Stomach (tissue), 9 donors: ENCODE measurements around the gene PCDH18. TPM values are rescaled to one million over a fixed set of nuclear protein-coding genes. Genes with fewer than 3 reads are reported as not detected.
"Not testable (repeated sequence)": the region's sequence is repeated elsewhere in the genome, so short reads cannot be mapped to it uniquely, and the experiment has no call there.

Source experiments
- DNase-seq, 2 donors: peaks; one replicate each; pipeline versions ENCODE4 v3.0.0 to v3.0.0-alpha.2; 2013 to 2019
- H3K27ac ChIP-seq, 5 donors: fragments of 200-600 bp in 4 of 5; sonication (generic) in 4 of 5; one replicate each; pipeline ENCODE4 v1.5.1; 2013 to 2019; ENCODE audit warnings: mild to moderate bottlenecking in 1 of 5, moderate library complexity in 1 of 5
- H3K27me3 ChIP-seq, 3 donors: fragments of 200-600 bp; sonication (generic); one replicate each; pipeline ENCODE4 v1.5.1; 2017 to 2019; ENCODE audit warnings: mixed run types in 1 of 3
- H3K36me3 ChIP-seq, 4 donors: fragments of 200-600 bp; sonication (generic); 1 replicate in 3 of 4; 2 replicates in 1 of 4; pipeline ENCODE4 v1.5.1; 2016 to 2019
- H3K4me1 ChIP-seq, 4 donors: fragments of 200-600 bp; sonication (generic); one replicate each; pipeline ENCODE4 v1.5.1; 2016 to 2019
- H3K4me3 ChIP-seq, 4 donors: fragments of 200-600 bp; sonication (generic) in 3 of 4; one replicate each; pipeline ENCODE4 v1.5.1; 2016 to 2019; ENCODE audit warnings: mild to moderate bottlenecking in 1 of 4
- H3K9me3 ChIP-seq, 4 donors: fragments of 200-600 bp; sonication (generic); one replicate each; pipeline ENCODE4 v1.5.1; 2016 to 2019
- EP300 ChIP-seq: sonication (generic); formaldehyde crosslinking; IDR thresholded peaks from one replicate; pipeline ENCODE4 v1.6.1; 2017; ENCODE audit warnings: antibody characterized with exemption
- POLR2A ChIP-seq, 4 donors: fragments of 450-650 bp; IDR thresholded peaks; one replicate each; pipeline ENCODE4 v1.6.1; 2016; ENCODE audit warnings: antibody characterized with exemption in 4 of 4, control low read depth in 2 of 4, mild to moderate bottlenecking in 1 of 4, moderate library complexity in 1 of 4
- POLR2AphosphoS5 ChIP-seq, 3 donors: sonication (generic); formaldehyde crosslinking; IDR thresholded peaks; one replicate each; pipeline ENCODE4 v1.6.1; 2016; ENCODE audit warnings: antibody characterized with exemption in 3 of 3
- WGBS, 5 donors: extraction: QIAGEN DNeasy Blood & Tissue Kit in 3 of 5; methylation state at CpG; one replicate each; pipeline versions ENCODE4 v1.1.5 to v1.1.7; 2013 to 2018; 5-methylcytosine and 5-hydroxymethylcytosine counted together
- intact Hi-C: fragments of 100-400 bp; cut with DNase I; formaldehyde crosslinking; loops from one replicate; pipeline ENCODE4 v1.15.1; 2023; ENCODE audit warnings: low total_unique reads
- polyA plus RNA-seq, 3 donors: library from polyadenylated mRNA; stranded (reverse); fragments of 200-250 nt; gene quantifications; one replicate each; pipeline ENCODE4 v1.2.3, GENCODE V29; 2013
- total RNA-seq, 5 donors: library from RNA; depleted of rRNA; stranded (reverse); fragments of >200 nt; gene quantifications; one replicate each; pipeline versions ENCODE4 v1.1.0 to v1.2.3, GENCODE V29; 2014 to 2016
- TF ChIP-seq, protein P1 (sequence below), 7 experiments: fragments of 450-650 bp in 4 of 7; fragments of 200-600 bp in 3 of 7; sonication (generic) in 3 of 7; IDR thresholded peaks; one replicate each; pipeline ENCODE4 v1.5.1; 2016 to 2019; ENCODE audit warnings: antibody characterized with exemption in 7 of 7, control low read depth in 2 of 7, mild to moderate bottlenecking in 1 of 7
- donor health status: healthy with polysubstance abuse.
- donor health status: Bipolar disorder and iron deficiency.
- donor health status: healthy.

PCDH18 gene
- total and polyA plus RNA-seq, 8 donors: 0.58 to 99.1 (median 7.1) TPM

- H3K27me3 ChIP-seq: no peaks in the 10 kb centered on the region
- H3K4me1 ChIP-seq: peaks cover 0 to 6% (median 0%) of the 10 kb centered on the region in 4 donors
- H3K4me3 ChIP-seq: no peak overlapping the region
- intact Hi-C loops: no loop called here
- TF ChIP-seq, protein P1, sequence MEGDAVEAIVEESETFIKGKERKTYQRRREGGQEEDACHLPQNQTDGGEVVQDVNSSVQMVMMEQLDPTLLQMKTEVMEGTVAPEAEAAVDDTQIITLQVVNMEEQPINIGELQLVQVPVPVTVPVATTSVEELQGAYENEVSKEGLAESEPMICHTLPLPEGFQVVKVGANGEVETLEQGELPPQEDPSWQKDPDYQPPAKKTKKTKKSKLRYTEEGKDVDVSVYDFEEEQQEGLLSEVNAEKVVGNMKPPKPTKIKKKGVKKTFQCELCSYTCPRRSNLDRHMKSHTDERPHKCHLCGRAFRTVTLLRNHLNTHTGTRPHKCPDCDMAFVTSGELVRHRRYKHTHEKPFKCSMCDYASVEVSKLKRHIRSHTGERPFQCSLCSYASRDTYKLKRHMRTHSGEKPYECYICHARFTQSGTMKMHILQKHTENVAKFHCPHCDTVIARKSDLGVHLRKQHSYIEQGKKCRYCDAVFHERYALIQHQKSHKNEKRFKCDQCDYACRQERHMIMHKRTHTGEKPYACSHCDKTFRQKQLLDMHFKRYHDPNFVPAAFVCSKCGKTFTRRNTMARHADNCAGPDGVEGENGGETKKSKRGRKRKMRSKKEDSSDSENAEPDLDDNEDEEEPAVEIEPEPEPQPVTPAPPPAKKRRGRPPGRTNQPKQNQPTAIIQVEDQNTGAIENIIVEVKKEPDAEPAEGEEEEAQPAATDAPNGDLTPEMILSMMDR (IDR thresholded peaks at IDR 0.05): no peak
- no peak for TF ChIP-seq EP300
- no peak for TF ChIP-seq POLR2AphosphoS5 (IDR thresholded peaks at IDR 0.05)
- TF ChIP-seq POLR2A (IDR thresholded peaks at IDR 0.05): no peak
- WGBS, 5 donors: 65 to 75% (median 74%) methylated on average over 4 of the region's 4 CpGs
- no peaks in the 10 kb centered on the region for H3K9me3 ChIP-seq
- DNase-seq: no peak
- no peak overlapping the region for H3K27ac ChIP-seq
- no peaks in the 10 kb centered on the region for H3K36me3 ChIP-seq
Measured at GRCh38 chr4:137538526-137538925, 6.2 kb upstream of the PCDH18 start.

- DNase-seq, H3K9me3 ChIP-seq, H3K27ac ChIP-seq, H3K4me1 ChIP-seq, H3K27me3 ChIP-seq, intact Hi-C loops, H3K4me3 ChIP-seq, H3K36me3 ChIP-seq: not testable (repeated sequence)
- 74 to 97% (median 89%) methylated on average over 2 to 3 of the region's 3 CpGs for WGBS, 5 donors
Measured at GRCh38 chr4:137537807-137538206, 5.5 kb upstream of the PCDH18 start.

DNA sequence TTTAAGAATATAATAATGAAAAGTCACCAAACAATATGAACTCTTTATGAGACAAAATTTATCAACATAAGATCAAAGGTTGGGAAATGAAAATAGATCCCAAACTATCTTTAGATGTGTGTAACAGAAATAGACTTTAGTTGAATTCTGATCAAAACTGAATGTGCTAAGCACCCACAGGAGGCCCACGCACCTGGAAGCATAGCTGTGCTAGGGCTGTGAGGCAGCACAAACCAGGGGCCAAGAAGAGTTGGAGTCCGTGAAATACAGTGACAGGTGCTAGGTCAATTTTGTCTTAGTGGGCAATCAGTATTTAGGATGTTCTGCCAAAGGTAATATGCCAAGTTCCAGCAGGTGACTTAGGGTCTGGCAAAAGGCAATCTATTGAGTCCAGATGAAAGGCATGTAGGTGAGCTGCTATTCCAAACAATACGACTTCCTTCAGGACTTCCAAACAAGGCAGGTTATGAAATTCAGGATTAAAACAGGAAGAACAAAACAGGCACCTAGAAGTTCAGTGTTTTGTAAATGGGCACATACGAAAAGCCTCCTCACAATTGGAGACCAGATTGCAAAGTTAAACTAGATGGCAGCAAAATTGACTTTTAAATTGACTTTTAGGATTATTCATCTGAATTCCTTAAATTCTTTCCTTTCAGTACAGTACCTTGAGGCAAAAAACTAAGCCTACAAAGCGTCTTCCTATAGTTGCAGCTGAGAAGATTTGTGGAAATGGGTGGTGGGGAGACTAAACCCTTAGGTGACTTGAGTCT, 4.7 kb upstream of the PCDH18 start:
- H3K9me3 ChIP-seq: no peaks in the 10 kb centered on the region
- no peaks in the 10 kb centered on the region for H3K27me3 ChIP-seq
- no peak for DNase-seq
- no peaks in the 10 kb centered on the region for H3K36me3 ChIP-seq
- TF ChIP-seq POLR2A (IDR thresholded peaks at IDR 0.05): no peak
- TF ChIP-seq, protein P1 (IDR thresholded peaks at IDR 0.05): no peak
- no peak for TF ChIP-seq EP300
- no peak for TF ChIP-seq POLR2AphosphoS5 (IDR thresholded peaks at IDR 0.05)
- intact Hi-C loops: no loop called here
- no peak overlapping the region for H3K4me3 ChIP-seq
- peaks cover 0 to 9% (median 0%) of the 10 kb centered on the region in 4 donors for H3K4me1 ChIP-seq
- H3K27ac ChIP-seq: no peak overlapping the region
- WGBS, 5 donors: 73 to 79% (median 74%) methylated on average over 5 of the region's 5 CpGs

DNA sequence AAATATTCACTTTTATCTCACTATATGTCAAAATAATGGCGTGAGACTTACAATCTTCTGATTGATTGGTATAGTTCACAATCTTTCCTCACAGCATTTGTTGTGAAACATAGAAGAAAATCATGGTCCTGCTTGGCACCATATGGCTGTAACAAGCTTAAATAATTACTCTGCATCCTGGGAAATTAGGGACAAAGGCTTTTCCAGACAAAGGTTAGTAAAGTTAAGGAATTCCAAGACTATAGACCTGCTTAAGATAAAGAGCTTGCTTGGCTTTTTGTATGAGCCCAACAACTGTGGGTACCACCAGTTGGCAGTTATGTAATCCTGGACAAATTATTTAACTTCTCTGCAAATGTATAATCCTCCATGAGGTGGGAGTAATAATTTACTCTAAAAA, 3.4 kb upstream of the PCDH18 start:
- TF ChIP-seq POLR2AphosphoS5 (IDR thresholded peaks at IDR 0.05) (no peak), EP300 (no peak), POLR2A (IDR thresholded peaks at IDR 0.05) (no peak)
- TF ChIP-seq, protein P1 (IDR thresholded peaks at IDR 0.05): no peak
- no peaks in the 10 kb centered on the region for H3K27me3 ChIP-seq
- no peaks in the 10 kb centered on the region for H3K36me3 ChIP-seq
- WGBS, 5 donors: 79 to 91% (median 85%) methylated on average over 1 of the region's 1 CpG
- no peak overlapping the region for H3K4me3 ChIP-seq
- H3K27ac ChIP-seq: peak overlapping the region in 1 of 5 donors; percentile 88
- no peaks in the 10 kb centered on the region for H3K9me3 ChIP-seq
- peaks cover 0 to 11% (median 0%) of the 10 kb centered on the region in 4 donors for H3K4me1 ChIP-seq
- intact Hi-C loops: no loop called here
- DNase-seq: no peak

DNA sequence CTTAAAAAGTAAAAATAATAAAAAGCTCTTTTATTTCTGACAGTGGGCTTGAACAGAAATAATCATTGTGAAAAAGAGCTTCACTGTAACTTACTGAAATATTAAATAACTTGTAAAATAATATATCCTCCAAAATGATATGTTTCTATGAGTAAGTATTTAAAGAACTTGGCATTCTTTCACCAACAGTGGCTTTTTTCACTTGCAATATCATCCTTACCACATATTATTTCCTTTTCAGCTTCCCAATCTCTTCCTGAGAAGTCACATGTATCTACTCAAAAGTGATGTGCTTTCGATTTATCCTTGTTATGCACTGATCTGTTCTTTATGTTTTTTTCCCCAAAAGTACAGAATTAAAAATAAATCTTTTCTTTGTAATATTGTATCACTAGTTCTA, 2.2 kb upstream of the PCDH18 start:
- H3K4me1 ChIP-seq: peaks cover 0 to 11% (median 0%) of the 10 kb centered on the region in 4 donors
- no peak for DNase-seq
- intact Hi-C loops: no loop called here
- no peaks in the 10 kb centered on the region for H3K9me3 ChIP-seq
- H3K27ac ChIP-seq: peak overlapping the region in 3 of 5 donors; percentile 77 to 88 (median 85)
- no peaks in the 10 kb centered on the region for H3K36me3 ChIP-seq
- 47 to 74% (median 65%) methylated on average over 1 of the region's 1 CpG for WGBS, 5 donors
- no peak for TF ChIP-seq POLR2A (IDR thresholded peaks at IDR 0.05)
- no peak for TF ChIP-seq EP300
- TF ChIP-seq POLR2AphosphoS5 (IDR thresholded peaks at IDR 0.05): no peak
- TF ChIP-seq, protein P1 (IDR thresholded peaks at IDR 0.05): no peak
- H3K4me3 ChIP-seq: no peak overlapping the region
- no peaks in the 10 kb centered on the region for H3K27me3 ChIP-seq
